GM18861 (cell line): Measurements from ENCODE around the gene SLC43A2.

Experiments used
- ATAC-seq: cut with Tn5 transposase; IDR thresholded peaks from one replicate; pipeline ENCODE4 v1.9.1; 2021; ENCODE audit not compliant: unreplicated experiment

SLC43A2 gene

GRCh38 chr17:1625053-1625452, 3.6 kb downstream of the SLC43A2 start:
- ATAC-seq = no peak

- ATAC-seq = no peak
Measured at GRCh38 chr17:1624650-1625049, 4.0 kb downstream of the SLC43A2 start.

- ATAC-seq = no peak
Measured at GRCh38 chr17:1623057-1623630, 5.5 kb downstream of the SLC43A2 start.

GRCh38 chr17:1621273-1621954, 7.2 kb downstream of the SLC43A2 start:
- no peak for ATAC-seq

GRCh38 chr17:1620486-1620885, 8.1 kb downstream of the SLC43A2 start:
- no peak for ATAC-seq

GRCh38 chr17:1617620-1618174, 10.9 kb downstream of the SLC43A2 start:
- ATAC-seq = no peak

- ATAC-seq = no peak
Measured at GRCh38 chr17:1616101-1616500, 12.5 kb downstream of the SLC43A2 start.

- no peak for ATAC-seq
Measured at GRCh38 chr17:1612400-1612799, 16.2 kb downstream of the SLC43A2 start.

- no peak for ATAC-seq
Measured at GRCh38 chr17:1611715-1612114, 16.9 kb downstream of the SLC43A2 start.

GRCh38 chr17:1608676-1609075, 20.0 kb downstream of the SLC43A2 start:
- ATAC-seq = no peak

GRCh38 chr17:1607971-1608320, 20.7 kb downstream of the SLC43A2 start:
- no peak for ATAC-seq

GRCh38 chr17:1606352-1606985, 22.2 kb downstream of the SLC43A2 start:
- ATAC-seq = no peak

GRCh38 chr17:1605681-1606351, 22.8 kb downstream of the SLC43A2 start:
- no peak for ATAC-seq

GRCh38 chr17:1604831-1605528, 23.7 kb downstream of the SLC43A2 start:
- ATAC-seq = no peak

GRCh38 chr17:1601571-1601970, 27.1 kb downstream of the SLC43A2 start:
- no peak for ATAC-seq

- ATAC-seq = no peak
Measured at GRCh38 chr17:1598399-1599095, 30.1 kb downstream of the SLC43A2 start.

- no peak for ATAC-seq
Measured at GRCh38 chr17:1597861-1598342, 30.7 kb downstream of the SLC43A2 start.

GRCh38 chr17:1593630-1593931, 35.1 kb downstream of the SLC43A2 start:
- ATAC-seq = no peak

GRCh38 chr17:1592751-1593629, 35.6 kb downstream of the SLC43A2 start:
- ATAC-seq = peak; percentile 58
